GM19025 (cell line): ENCODE data around the gene PTPRD.

Experiments
- ATAC-seq: cut with Tn5 transposase; IDR thresholded peaks from one replicate; pipeline ENCODE4 v1.9.1; 2021; ENCODE audit warnings: mild to moderate bottlenecking, low read depth, moderate library complexity; ENCODE audit not compliant: unreplicated experiment

Gene PTPRD

DNA sequence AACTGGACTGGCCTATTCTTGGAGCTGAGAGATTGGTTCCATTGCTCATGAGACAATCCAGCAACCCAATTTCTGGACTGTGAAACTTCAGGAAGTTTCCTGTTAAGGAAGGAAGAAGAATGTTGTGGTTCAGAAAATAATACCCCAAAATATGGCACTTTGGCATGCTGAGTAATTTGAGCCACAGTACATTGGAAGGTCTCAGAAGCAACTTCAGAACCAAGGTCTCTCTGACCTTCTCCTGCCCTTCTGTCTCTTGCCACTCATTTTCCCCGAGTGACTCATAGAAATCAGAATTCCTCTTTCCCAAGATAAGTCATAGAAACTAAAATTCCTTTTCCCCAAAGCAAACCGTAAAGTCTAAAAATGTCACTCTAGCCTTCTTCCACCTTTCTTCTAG, 1366.1 kb downstream of the PTPRD start:
- no peak for ATAC-seq

DNA sequence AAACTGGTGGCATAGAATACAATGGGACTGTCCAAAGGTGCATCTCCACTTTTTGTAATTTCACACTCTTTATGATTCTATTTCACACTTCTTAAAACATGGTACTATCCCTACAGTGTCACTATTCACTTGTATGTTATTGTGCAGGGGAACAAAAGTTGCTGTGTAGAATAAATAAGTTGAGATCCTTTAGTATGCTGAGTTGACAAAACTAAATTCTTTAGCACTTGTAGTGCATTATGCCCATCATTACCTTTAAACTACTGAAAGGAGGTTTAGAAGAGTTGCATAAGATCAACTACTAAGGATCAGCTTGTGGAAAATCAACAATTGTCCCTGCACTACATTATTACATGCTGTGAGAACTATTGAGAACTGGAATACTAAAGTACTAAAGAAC, 1380.9 kb downstream of the PTPRD start:
- no peak for ATAC-seq

DNA sequence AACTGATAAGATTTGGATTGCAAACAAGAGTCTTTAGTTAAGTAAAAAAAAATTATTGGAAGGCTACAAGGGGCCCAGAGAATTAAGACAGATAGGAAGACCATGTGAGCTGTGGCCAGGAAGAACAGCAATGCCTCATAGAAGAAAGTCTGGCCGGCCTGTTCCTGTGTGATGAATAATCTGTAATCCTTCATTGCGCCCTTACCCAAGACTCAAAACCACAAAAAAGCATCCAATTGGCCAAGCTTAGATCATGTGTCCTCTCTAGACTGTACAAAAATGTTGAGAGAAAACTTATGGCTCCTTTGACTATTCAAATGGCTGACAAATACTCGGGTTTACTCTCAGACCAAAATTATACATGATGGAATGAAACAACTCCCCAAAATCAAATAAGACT, 1383.5 kb downstream of the PTPRD start:
- ATAC-seq: no peak

DNA sequence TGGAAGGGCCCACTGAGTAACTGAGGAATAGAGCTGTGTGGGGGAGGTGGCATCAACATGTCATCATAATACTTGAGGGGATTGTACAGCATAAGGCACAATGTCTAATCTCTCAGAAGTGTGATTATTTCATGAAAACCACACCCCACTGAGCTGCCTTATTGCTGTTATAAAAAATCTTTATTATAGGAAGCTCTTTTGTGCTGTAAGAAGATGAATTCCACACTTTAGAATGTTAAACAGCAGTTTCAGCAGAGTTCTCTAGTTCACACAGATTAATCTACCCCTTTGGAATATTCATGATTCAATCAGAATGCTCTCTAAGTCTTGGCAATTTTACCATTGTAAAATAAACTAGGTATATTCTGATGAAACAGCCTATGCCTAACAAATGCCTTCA, 1389.6 kb downstream of the PTPRD start:
- ATAC-seq: no peak

DNA sequence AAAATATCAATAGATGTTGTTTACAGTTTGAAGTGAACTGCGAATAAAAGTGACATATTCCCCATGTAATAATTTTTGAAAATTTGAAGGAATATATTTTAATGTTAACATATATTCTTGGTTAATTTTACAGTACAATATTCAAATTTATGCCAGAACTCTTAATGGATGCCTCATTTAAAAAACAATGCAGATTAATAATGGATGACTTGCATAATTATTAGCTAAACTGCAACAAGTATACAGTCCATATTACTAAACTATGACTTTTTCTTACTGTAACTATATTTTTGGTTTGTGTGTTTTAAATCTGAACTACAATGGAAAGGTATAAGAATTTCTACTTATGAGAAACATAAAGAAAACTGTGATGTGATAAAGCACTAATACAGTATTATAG, 1390.1 kb downstream of the PTPRD start:
- ATAC-seq: no peak

DNA sequence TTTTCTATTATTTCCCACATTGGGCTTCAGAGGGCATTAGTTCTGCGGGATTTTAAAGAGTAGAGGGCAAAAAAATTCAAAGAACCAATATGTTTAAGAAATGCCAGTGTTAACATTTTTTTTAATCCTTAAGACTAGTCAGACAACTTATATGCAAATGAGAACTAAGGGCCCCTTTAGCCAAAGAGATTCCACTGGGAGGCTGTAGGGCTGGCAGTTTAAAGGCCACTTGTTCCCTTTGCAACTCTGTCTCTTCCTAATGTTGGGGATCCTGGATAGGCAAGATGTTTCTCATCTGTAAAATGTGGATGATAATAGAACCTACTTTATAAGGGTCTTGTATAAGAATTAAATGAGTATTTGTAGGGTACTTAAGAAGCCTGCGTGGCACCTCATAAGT, 1395.9 kb downstream of the PTPRD start:
- ATAC-seq: no peak

DNA sequence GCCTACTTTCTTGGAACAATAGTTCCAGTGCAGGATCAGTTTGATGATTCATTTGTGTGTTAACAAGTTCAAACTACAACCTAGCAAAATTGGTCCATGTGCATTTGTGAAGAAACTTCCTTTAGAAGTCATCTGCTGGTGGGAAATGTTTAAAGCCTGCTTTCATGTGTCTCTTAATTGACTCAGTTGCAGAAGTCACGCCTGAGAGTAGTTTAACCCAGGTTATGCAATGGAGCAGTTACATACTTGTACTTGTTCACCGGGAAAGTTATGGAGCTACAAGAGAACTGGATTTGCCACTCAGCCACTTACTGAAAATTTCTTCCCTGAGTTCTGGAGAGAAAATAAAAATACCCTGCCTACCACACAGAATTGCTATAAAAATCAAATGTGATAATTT, 1397.8 kb downstream of the PTPRD start:
- no peak for ATAC-seq

DNA sequence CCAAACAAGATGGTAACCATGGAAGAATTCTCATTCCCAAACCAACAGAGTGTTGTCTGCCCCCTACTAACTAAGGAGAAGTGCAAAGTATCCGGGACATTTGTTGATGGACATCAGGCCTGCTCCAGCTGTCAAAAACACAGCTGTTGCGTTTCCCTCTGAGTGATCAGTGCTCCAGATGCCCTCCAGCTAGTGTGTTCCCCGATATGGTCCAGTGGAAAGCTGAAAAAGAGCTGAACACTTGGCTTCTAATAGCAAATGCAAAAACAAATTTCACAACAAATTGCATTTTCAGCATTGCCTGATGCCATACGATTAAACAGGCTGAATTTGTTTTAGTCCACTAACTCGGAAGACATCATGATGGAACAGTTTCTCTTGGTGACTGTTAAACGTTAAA, 1398.7 kb downstream of the PTPRD start:
- ATAC-seq: no peak

DNA sequence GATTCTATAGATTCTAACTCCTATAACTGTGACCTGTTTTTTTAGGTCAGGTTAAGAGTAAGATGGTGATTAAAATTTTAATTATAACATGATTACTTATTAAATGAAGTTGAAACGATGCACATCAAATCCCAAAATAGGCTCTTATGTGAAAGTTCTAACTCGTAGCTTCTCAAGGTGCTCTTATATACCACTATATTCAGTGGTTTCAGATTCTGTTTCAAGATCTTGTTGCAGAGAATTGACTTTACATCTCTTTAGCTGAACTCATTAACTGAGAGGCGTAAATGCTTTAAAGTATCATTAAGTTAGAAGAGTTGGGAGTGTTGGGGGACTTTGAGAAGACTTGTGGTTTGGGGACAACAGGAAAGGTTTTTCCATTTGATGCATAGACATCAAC, 1399.8 kb downstream of the PTPRD start:
- no peak for ATAC-seq

DNA sequence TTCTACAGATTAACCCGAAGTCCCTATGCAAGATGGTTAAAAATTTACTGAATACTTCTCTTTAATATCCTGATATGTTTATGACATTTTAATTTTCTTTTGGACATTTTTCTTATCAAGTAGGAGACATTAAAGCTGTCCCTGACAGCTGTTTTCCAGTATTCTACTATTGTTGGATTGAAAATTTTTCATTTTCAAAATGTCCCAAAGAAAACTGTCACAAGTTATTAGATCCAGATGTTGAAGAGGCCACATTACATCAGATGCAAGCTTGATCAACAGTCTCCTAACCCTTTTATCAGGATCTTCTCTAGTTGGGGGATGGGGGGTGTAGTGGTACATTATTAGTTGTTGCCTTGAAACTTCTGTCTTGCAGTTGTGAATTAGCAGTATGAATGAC, 1410.5 kb downstream of the PTPRD start:
- no peak for ATAC-seq

DNA sequence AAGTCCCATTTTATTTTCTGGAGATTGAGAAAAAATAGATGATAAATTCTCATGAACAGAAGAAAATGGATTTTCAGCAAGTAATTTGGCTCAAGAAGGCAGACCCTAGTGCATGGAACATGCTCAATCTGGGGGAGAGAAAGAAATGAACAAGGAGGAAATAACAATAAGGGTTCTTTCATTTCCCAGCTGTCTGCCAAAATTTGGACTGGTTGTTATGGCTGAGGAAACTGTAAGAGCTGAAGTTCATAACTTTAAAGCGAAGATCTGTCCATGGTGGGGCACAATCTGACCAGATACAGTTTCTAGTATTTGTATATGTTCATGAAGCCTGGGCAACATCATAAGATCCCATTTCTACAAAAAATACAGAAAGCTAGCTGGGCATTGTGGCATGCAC, 1426.7 kb downstream of the PTPRD start:
- ATAC-seq: no peak

DNA sequence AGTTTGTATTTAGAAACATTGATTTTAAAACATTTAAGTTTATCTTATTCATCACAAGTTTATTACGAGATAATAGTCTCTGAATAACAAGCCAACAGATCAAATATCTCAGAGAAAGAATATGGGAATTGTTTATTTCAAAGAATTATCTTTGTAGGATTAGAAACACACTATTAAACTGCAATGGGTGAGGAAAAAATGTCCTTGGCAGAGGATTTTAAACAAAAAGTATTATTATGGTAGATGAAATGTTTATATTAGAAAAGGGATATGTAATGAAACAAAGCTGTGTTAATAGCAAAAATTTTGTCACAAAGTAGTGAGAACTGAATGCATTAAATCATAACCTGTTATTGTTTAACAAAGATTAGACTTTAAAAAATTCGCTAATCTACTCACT, 1430.4 kb downstream of the PTPRD start:
- no peak for ATAC-seq

DNA sequence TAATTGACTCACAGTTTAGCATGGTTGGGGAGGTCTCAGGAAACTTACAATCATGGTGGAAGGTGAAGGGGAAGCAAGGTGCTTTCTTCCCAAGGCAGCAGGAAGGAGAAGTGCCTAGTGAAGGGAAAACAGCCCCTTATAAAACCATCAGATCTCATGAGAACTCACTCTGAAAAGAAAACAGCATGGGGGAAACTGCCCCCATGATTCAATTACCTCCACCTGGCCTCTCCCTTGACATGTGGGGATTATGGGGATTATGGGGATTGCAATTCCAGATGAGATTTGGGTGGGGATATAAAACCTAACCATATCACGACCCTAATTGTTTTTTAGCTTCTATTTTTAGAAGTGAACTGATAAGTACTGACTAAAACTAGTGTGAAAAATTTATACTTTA, 1435.7 kb downstream of the PTPRD start:
- ATAC-seq: no peak

DNA sequence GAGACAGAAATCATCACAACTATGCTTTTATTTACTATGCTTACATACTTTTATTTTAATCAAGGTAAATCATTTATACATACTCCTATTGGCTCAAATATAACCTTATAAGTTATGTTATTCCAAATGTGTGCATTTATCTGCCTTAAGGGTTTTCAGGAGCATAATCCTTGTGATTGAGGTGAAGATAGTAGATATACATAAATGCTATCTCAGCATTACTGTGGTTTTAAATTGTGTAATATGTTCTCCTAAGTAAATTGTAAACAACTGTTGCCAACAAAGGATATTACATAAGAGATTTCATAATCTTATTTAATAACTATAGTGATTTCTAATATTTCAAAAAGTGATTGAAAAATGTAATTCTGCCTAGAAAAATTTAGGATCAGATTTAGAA, 1438.4 kb downstream of the PTPRD start:
- ATAC-seq: no peak

DNA sequence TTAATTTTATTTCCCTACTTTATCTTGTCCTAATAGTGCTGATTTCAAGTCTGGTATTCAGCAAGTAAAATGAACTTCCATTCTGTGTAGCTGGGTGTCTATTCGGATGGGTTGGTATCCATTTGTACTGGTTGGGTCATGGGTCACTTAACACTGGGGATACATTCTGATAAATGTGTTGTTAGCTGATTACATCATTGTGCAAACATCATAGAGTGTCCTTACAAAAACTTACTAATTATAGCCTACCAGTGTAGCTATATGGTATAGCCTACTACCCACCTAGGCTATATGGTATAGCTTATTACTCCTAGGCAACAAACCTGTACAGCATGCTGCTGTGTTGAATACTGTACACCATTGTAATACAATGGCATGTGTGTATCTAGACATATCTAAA, 1439.5 kb downstream of the PTPRD start:
- no peak for ATAC-seq

DNA sequence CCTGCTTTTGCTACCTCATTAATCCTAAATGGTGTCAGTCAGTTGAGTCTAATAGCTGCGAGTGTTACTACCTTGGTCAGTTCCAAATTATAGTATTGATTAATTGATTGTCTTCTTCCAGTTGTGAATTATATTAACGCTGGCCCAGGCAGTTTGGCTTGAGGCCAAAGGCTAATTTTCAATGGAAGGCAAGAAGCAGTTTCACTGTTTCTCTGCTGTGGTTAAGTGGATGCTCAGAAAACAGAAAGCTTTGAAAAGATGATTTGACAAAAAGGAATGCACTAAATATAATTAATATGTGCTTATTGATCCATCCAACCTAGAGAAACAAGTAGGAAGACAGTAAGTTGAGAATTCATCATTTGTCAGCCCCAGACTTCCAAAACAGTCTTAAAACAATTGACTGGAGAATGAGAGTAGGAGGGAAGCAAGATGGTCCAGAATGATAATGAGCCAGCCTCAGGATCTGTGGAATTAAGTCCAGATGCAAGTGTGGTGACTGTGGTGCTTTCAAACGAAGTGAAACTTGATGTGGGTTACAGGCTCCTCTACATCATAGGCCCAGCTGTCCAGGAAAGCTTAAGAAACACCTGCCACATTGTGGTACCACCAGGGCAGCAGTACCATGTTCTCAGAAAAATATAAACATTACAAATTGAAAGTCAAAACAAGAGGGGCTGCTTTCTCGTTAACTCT, 1442.2 kb downstream of the PTPRD start:
- no peak for ATAC-seq

DNA sequence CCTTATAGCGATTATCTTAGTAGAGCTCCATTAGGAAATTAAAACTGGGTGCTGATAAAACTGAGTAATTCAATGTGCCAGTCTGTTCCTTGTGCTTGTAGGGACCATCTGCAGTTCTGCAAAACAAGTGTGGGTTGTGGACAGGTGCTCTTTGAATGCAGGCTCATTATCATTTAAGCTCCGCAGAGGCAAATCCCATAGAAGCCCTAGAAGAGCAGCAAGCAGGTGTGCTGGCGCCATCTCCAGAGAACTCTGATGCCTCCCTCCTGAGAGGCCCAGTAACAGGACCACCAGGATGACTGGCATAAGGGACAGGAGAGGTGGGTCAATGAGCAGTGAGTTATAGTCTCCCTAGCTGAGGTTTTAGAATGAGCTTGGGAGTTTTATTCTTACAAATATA, 1470.8 kb downstream of the PTPRD start:
- no peak for ATAC-seq

DNA sequence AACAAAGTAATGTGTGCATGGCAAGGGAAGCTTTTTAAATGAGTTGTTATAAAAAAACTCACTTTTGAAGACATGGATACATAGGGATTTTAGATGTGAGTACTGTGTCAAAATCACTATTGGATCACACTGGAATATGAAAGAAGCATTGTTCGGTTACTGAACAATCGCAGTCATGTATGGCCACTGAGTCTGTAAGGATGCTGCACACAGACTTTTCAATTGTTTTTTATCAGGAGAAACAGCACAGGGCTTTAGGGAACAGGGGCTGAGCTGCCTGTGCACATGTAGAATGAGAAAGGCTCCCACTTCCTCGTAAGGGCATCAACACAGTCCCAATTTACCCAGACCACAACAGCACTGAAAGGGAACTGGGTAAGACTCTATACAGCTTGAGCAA, 1479.3 kb downstream of the PTPRD start:
- no peak for ATAC-seq

DNA sequence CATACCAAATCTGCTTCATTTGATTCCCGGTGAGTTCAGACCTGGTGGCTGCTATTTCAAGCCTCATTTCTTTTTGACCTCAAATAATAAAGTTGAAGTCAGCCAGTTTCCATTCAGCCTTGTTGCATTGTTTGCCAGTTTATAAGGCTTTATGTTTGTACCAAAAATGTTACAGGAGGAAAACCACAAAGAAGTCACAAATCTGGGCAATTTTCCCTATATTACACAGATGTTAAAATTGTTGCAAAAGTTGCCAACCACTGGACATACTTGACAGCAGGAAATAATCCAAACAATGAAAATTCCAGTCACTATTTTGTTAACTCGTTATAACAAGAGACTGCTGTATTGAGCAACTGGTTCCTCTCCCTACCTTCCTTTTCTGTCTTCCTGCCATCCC, 1488.2 kb downstream of the PTPRD start:
- no peak for ATAC-seq

DNA sequence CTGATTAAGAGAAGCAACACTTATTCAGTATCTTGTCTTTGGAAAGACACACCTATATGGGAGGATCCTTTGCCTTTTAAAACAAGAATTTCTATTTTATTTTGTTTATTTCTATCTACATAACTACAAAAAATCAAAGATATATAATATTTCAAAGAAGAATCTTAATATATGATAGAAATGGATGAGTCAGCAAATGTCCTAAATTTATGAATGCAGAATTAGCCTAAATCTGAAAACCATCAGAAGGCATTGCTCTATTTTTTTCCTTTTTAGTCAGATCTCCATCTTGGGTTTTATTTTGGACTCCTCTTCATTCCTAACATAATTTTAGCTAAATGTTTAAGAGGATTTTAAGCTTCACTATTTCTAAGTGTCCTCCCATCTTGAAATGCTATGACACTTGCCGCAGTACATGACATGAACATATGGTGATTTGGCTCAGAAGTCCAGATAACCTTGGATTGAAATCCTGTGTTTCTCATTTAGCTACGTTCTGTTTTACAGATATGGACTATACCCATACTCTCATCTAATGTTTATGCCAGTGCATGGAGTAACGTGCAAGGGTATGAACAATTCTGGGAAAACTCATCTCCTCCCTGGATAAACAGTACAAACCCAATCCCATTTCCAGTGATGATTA, 1490.4 kb downstream of the PTPRD start:
- no peak for ATAC-seq

DNA sequence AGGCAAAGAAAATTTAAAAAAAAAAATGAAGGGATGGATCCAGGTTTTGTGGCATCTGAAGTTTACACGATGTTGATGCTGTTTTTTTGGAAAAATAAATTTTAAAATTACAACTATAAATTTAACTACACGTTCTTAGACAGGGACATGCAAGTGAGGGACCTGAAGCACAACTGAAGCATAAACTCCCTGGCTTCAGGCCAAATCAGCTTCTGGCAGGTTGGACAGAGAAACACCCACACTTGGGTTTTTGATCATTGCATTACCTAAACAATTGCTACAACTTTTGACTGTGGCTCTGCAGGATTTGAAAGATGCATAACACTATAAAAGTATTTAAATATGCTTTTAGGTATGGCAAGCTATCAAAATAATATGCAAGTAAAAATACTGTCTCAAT, 1494.9 kb downstream of the PTPRD start:
- ATAC-seq: no peak

DNA sequence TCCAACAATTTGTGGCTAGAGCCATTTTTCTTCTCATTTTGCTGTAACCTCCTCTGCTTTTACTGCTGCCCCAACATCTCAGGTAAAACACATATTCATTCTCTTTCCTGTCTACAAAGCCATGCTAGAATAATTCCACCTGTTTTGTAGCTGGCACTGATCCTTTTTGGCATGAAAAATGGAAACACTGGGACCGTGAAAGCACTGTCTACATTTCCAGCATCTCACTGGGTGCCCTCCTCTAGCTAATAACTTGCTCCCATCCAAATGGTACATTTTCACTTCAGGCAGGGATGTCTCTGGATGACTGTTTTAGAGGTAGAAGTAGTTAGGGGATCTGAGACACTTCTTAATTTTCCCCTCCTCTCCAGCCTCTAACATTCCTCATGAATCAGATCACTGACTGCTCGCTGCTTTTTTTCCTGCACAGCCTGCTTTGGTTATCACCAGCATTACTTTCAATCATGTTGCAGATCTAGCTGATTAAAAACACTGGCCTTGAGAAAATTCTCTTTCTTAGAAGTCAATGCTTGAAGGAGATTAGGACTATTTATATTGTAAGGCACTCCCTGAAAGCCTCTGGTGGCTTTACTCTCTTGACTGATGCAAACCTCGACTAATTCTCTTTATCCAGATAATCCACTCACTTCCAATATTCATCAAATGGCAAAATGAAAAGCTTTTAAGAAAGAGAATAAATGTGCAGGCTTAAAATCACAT, 1500.6 kb downstream of the PTPRD start:
- ATAC-seq: no peak
